HG03159 (cell line): ENCODE data around the gene HOXB3.

Experiments
- ATAC-seq: cut with Tn5 transposase; IDR thresholded peaks from one replicate; pipeline ENCODE4 v1.9.1; 2021; ENCODE audit warnings: mild to moderate bottlenecking, moderate library complexity; ENCODE audit not compliant: unreplicated experiment

The HOXB3 gene

DNA sequence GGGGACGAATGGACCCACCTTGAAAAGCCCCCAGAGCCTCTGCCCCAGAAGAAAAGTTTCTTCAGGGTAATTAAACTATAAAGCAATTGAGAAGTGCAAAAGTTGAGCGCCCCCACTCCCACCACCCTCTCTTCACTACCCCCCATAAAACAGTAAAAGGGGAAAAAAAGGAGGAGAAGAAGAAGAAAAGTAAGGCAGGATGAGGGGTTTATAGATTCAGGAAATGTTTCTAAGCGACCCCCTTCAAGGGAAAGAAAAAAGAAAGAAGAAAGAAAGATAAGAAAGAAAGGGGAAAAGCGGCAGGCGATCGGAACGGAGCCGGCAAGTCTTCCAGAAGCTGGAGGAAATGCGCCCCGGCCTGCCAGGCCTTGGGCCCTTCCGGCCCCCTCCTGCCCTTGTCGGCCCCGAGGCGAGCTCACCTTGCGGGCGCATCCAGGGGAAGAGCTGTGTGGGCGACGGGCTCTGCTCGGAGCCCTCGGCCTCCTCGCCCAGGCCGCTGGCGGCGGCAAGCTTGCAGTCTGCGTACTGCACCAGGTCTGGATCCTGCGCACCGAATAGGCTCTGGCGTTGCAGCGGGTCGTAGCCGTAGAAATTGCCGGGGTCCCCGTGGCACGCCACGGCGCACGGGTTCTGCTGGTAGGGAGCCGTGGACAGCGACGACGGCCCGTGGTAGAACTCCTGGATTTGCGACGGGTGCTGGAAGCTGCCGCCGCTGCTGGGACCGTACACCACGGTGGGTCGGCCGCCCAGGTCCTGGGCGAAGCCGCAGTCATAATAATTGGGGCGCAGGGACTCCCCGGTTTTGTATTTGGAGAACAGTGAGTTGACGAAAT, 24.0 kb upstream of the HOXB3 start:
- ATAC-seq: no peak

GRCh38 chr17:48612854-48613691, 23.0 kb upstream of the HOXB3 start:
- ATAC-seq: no peak

DNA sequence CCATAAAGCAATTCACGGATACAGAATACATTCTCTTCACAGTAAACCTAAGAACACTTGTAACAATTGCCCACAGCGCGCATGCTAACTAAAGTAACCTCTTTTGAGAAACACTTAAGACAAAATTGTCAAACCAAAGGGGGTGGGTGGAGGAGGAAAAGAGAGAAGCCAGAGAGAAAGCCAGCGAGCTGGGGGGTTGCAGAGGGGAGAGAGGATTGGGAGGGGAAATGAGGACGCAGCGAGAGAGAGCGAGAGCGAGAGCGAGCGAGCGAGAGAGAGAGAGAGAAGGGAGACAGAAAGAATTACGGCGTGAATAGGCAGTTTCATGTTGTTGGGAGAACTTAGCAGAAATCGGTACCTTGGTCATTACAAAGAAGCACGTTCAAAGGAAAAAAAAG, 22.4 kb upstream of the HOXB3 start:
- no peak for ATAC-seq

DNA sequence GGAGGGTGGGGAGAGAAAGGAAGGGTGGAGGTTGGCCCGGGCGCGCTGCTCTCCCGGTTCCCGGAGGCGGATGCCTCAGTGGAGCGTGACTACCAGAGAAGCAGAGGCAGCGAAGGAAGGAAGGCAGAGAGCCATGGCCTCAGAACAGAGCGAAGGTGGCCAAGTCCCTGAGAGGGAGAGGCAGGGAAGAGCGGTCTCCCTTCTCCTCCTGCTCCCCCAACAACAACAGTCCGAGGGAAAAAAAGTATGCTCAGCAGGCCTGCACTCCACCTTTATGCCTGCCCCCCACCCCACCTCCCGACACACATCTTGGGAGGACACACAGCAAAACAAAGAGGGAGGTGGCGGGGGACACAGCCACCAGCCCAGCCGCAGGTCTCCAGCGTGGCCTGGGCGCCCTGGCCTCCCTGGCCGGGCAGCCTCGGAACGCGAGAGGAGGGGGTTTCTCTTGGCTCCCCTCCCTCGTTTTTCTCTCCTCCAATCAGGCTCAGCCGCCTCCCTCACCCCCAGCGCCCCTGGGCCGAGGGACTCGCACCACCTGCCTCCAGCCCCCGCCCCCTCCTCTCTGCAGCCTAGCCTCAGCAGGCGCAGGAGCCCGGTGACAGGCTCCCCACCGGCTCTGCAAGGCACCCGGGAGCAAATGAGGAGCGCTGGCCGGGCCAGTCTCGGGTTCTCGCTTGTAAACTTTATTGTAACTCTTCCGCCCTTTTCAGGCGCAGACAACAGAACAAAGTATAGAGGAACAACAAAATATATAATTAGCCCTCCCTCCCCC, 21.8 kb upstream of the HOXB3 start:
- no peak for ATAC-seq

- no peak for ATAC-seq
These were observed 21.2 kb upstream of the HOXB3 start for GRCh38 chr17:48611213-48611612.

- no peak for ATAC-seq
These were observed 20.5 kb upstream of the HOXB3 start, which contains the start of gene HOXB7 for GRCh38 chr17:48610282-48611211. Gene HOXB7 (minus strand): TSS chr17:48611017. CDS start chr17:48610918, 99 bp downstream.

DNA sequence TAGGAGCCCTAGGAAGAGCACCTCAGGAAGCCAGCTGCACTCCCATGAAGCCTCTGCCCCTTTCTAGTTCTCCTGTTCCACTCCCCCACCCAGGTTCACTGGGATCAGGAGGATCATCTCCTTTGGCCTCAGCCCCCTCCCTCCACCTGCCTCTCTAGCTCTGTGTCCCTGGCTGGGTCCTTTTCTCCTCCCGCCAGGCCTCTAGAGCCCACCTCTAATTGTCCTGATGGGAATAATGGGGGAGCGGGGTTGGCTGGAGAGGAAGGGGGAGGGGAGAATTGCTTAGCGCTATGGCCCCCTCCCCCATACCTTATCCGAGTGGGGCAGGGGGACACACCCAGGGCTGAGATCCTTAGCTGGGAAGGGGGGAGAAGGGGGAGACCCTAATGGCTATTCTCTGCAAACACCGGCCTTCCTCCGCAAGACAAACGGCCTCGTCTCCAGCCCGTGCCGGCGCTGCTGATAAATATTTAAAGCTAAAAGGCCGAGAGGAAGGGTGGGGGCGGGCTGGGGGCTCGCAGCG, 19.8 kb upstream of the HOXB3 start:
- no peak for ATAC-seq

- no peak for ATAC-seq
These were observed 19.0 kb upstream of the HOXB3 start for GRCh38 chr17:48609033-48609432.

DNA sequence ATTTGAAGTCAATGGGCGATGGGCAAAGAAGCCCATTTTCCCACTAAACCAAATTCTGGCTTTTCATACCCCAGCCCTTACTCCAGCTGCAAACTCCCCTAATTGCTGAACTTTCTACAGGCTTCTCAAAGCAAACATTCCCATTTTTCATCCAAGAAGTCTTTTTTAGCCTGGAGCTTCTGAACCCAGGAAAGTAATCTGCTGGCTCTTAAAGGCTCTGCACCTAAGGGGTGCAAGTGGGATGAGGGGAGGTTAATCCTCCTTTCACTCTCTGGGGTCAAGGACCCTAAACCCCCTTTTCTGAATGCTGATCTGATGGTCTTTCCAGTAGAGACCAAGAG, 18.4 kb upstream of the HOXB3 start:
- ATAC-seq: no peak

GRCh38 chr17:48606892-48607614, 17.0 kb upstream of the HOXB3 start:
- ATAC-seq: no peak

DNA sequence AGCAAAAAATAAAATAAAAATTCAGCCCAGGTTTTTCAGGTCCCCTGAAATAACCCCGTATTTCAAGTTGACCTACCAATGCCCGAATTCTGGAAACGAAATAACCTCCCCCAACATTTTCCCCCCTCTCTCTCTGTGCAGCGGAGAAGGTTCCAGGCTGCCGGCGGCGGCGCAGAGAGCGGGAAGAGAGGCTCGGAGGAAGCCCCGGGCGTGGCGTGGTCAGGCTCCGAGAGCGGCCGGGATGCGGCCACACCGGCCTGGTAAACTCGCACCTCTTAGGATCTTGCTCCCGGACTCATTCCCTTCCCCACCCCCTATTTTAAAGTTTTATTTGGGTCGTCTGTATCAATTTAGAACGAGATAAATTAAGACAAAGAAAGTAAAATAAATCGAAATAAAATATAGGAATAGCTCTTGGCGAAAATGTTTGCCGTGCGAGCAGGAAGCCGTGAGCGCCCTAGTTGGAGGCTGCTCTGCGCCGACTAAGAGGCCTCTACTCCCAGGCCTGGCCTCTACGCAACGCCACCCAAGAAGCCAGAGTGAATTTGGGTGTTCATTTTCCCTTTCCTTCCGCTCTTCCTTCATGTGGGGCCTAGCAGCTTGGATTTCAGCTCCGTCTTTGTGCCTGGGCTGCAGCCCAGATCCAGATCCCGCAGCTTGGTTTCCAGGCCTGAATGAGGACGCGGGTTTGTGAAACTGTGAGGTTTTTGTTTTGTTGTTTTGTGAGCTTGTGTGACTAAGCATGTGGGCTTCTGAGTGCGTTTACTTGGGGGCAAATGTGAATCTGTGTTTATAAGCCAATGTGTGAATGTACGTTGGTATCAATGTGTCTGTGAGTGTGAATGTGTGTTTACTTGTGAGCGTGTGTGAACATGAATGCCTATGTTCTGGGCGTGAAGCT, 16.2 kb upstream of the HOXB3 start:
- no peak for ATAC-seq

- ATAC-seq: no peak
These were observed 15.4 kb upstream of the HOXB3 start for GRCh38 chr17:48605409-48605919.

DNA sequence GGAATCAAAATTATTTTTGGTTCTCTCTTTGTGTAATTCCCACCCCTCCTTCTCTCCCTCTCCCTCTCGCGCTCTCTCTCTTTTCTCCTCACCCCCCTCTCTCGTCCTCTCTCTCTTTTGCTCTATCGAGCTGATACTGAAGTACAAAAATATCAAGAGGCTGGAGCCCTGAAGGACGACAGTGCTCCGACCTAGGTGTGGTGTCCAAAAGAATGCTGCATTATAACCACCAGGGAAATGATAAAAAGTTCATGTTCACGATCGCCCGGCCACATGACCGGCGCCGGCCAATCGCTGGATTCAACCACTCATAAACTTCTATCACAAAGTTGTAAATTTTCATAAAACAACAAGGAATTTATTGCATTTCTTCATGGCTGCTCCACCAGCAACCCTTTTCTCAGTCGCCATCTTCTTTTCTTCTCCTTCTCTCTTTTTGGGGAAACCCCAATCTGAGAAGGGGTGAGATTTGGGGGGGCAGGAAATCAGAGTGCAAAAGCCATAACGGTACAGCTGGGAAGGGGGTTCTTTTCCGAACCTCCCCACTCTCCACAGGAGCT, 14.8 kb upstream of the HOXB3 start, which contains the start of gene HOXB6:
Gene HOXB6, minus strand, starts transcription at position 217 of the 560 bp plus-strand sequence. CDS start 6,836 bp downstream, outside the sequence.
- ATAC-seq: no peak

- no peak for ATAC-seq
These were observed 14.1 kb upstream of the HOXB3 start for GRCh38 chr17:48603959-48604769.

GRCh38 chr17:48601539-48602425, 11.7 kb upstream of the HOXB3 start:
- no peak for ATAC-seq

DNA sequence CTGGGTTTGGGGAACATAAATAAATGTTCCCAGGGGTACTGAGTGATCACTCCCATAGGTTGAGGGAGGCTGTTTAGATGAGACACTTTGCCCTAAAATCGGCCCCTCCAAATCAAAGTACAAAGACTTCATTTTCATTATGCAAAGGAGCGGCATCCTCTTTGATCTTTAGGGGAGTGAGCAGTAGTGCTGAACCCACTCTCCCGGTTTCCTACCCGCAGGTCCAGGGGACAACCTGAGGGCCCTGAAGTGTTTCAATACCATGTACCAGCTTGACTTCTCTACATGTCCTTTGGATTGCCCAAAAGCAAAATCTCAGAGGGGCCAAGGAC, 11.1 kb upstream of the HOXB3 start:
- no peak for ATAC-seq
